Astrocyte (in vitro differentiated cells and primary cell): ENCODE measurements around the gene AKR1A1. TPM values are rescaled to one million over a fixed set of nuclear protein-coding genes. Genes with fewer than 3 reads are reported as not detected.
"Not testable (repeated sequence)": the region's sequence is repeated elsewhere in the genome, so short reads cannot be mapped to it uniquely, and the experiment has no call there.

Experiments
- DNase-seq: peaks from one replicate; pipeline ENCODE4 v3.0.0-alpha.2; 2010; ENCODE audit warnings: low read depth
- FAIRE-seq: peaks from 2 replicates; lab custom pipeline; 2011; peaks lifted over from hg19 to GRCh38; lab: Jason Lieb, UNC
- H2AFZ ChIP-seq: 2 replicates; pipeline ENCODE4 v1.6.0; 2012; ENCODE audit warnings: low read depth, low read length, inconsistent platforms
- H3K27ac ChIP-seq: 2 replicates; pipeline ENCODE4 v1.5.1; 2011; ENCODE audit warnings: low read depth, low read length, inconsistent platforms
- H3K27me3 ChIP-seq: 2 replicates; pipeline ENCODE4 v1.6.0; 2011; ENCODE audit warnings: low read length, inconsistent platforms; ENCODE audit not compliant: insufficient read depth
- H3K36me3 ChIP-seq: 2 replicates; pipeline ENCODE4 v1.5.1; 2011; ENCODE audit warnings: low read length, inconsistent platforms; ENCODE audit not compliant: insufficient read depth
- H3K4me1 ChIP-seq: 2 replicates; pipeline ENCODE4 v1.5.1; 2011; ENCODE audit warnings: low read length, inconsistent platforms; ENCODE audit not compliant: insufficient read depth
- H3K4me2 ChIP-seq: 2 replicates; pipeline ENCODE4 v1.6.0; 2012; ENCODE audit warnings: low read length, inconsistent platforms
- H3K4me3 ChIP-seq: 2 replicates; pipeline ENCODE4 v1.5.1; 2011; ENCODE audit warnings: low read depth, mild to moderate bottlenecking, low read length, inconsistent platforms; ENCODE audit not compliant: insufficient read depth
- H3K79me2 ChIP-seq: 2 replicates; pipeline ENCODE4 v1.6.0; 2012; ENCODE audit warnings: mild to moderate bottlenecking, low read length, inconsistent platforms; ENCODE audit not compliant: insufficient read depth
- H3K9ac ChIP-seq: 2 replicates; pipeline ENCODE4 v1.6.0; 2012; ENCODE audit warnings: mild to moderate bottlenecking, low read length, inconsistent platforms
- H3K9me3 ChIP-seq: 2 replicates; pipeline ENCODE4 v1.5.1; 2012; ENCODE audit warnings: low read depth, mild to moderate bottlenecking, low read length, inconsistent platforms; ENCODE audit not compliant: insufficient read depth
- H4K20me1 ChIP-seq: 2 replicates; pipeline ENCODE4 v1.6.0; 2012; ENCODE audit warnings: low read length, inconsistent platforms; ENCODE audit not compliant: insufficient read depth
- H3K27ac Mint-ChIP-seq: one replicate; pipeline ENCODE4 v1.8.0; 2021; ENCODE audit warnings: mild to moderate bottlenecking, mixed read lengths; ENCODE audit not compliant: unreplicated experiment
- H3K27me3 Mint-ChIP-seq: one replicate; pipeline ENCODE4 v1.8.0; 2021; ENCODE audit warnings: low read depth, mixed read lengths; ENCODE audit not compliant: unreplicated experiment
- H3K36me3 Mint-ChIP-seq: one replicate; pipeline ENCODE4 v1.8.0; 2021; ENCODE audit warnings: low read depth, mixed read lengths; ENCODE audit not compliant: unreplicated experiment
- H3K4me1 Mint-ChIP-seq: one replicate; pipeline ENCODE4 v1.8.0; 2021; ENCODE audit warnings: low read depth, mixed read lengths; ENCODE audit not compliant: unreplicated experiment
- H3K4me3 Mint-ChIP-seq: one replicate; pipeline ENCODE4 v1.8.0; 2021; ENCODE audit warnings: mild to moderate bottlenecking, moderate library complexity, mixed read lengths; ENCODE audit not compliant: unreplicated experiment
- H3K9me3 Mint-ChIP-seq: one replicate; pipeline ENCODE4 v1.8.0; 2021; ENCODE audit warnings: mild to moderate bottlenecking, mixed read lengths; ENCODE audit not compliant: unreplicated experiment
- CTCF ChIP-seq: IDR thresholded peaks from 2 replicates; pipeline ENCODE4 v1.5.1; 2011; ENCODE audit warnings: low read depth, mild to moderate bottlenecking, inconsistent platforms, low read length, moderate library complexity; ENCODE audit not compliant: insufficient read depth
- EZH2 ChIP-seq: IDR thresholded peaks from 2 replicates; pipeline ENCODE4 v1.6.1; 2012; ENCODE audit warnings: mild to moderate bottlenecking, low read length, inconsistent platforms; ENCODE audit not compliant: insufficient read depth
- total RNA-seq: library from RNA; stranded (reverse); gene quantifications from 2 replicates; pipeline ENCODE4 v1.2.1, GENCODE V29; 2021

AKR1A1 gene
- total RNA-seq, 1 donor from 2014 or later: 118 TPM

- peaks cover 15% of the 10 kb centered on the region for H3K36me3 ChIP-seq
- H3K27me3 ChIP-seq: no peaks in the 10 kb centered on the region
- no peaks in the 10 kb centered on the region for H3K9me3 ChIP-seq
- H4K20me1 ChIP-seq: peaks cover 32% of the 10 kb centered on the region
- H3K27me3 Mint-ChIP-seq: no peaks in the 10 kb centered on the region
- H3K79me2 ChIP-seq: peaks cover 91% of the 10 kb centered on the region
- no peak overlapping the region for H3K4me3 Mint-ChIP-seq
- H3K4me2 ChIP-seq: no peak overlapping the region
- FAIRE-seq (no peak), DNase-seq (no peak)
- no peak overlapping the region for H2AFZ ChIP-seq
- TF ChIP-seq CTCF: no peak
- no peak for TF ChIP-seq EZH2
- H3K4me3 ChIP-seq: no peak overlapping the region
- no peaks in the 10 kb centered on the region for H3K4me1 ChIP-seq
- H3K36me3 Mint-ChIP-seq: peaks cover 8% of the 10 kb centered on the region
- H3K9me3 Mint-ChIP-seq: no peaks in the 10 kb centered on the region
- no peaks in the 10 kb centered on the region for H3K4me1 Mint-ChIP-seq
- no peak overlapping the region for H3K9ac ChIP-seq
- H3K27ac ChIP-seq: no peak overlapping the region
- no peak overlapping the region for H3K27ac Mint-ChIP-seq
These were observed 43.8 kb downstream of the AKR1A1 start for GRCh38 chr1:45594412-45594811.

GRCh38 chr1:45596765-45597164, 46.1 kb downstream of the AKR1A1 start:
- H2AFZ ChIP-seq, FAIRE-seq, H3K9me3 Mint-ChIP-seq, H3K27me3 ChIP-seq, H3K27ac Mint-ChIP-seq, H3K4me3 ChIP-seq, H3K27ac ChIP-seq, H3K4me1 Mint-ChIP-seq, H3K36me3 Mint-ChIP-seq, DNase-seq, H3K4me1 ChIP-seq, H3K4me2 ChIP-seq, H3K27me3 Mint-ChIP-seq, H3K9me3 ChIP-seq, H3K9ac ChIP-seq, H3K4me3 Mint-ChIP-seq: not testable (repeated sequence)
- Histone ChIP-seq H4K20me1 (peaks cover 16% of the 10 kb centered on the region), H3K79me2 (peaks cover 90% of the 10 kb centered on the region), H3K36me3 (peaks cover 13% of the 10 kb centered on the region)

- H3K9ac ChIP-seq: no peak overlapping the region
- H3K4me3 ChIP-seq: no peak overlapping the region
- Mint-ChIP-seq H3K9me3 (no peaks in the 10 kb centered on the region), H3K36me3 (peaks cover 9% of the 10 kb centered on the region), H3K4me1 (peaks cover 24% of the 10 kb centered on the region), H3K4me3 (no peak overlapping the region), H3K27ac (no peak overlapping the region), H3K27me3 (no peaks in the 10 kb centered on the region)
- H2AFZ ChIP-seq: no peak overlapping the region
- no peak for DNase-seq
- H4K20me1 ChIP-seq: peaks cover 21% of the 10 kb centered on the region
- no peaks in the 10 kb centered on the region for H3K27me3 ChIP-seq
- H3K27ac ChIP-seq: no peak overlapping the region
- H3K4me1 ChIP-seq: no peaks in the 10 kb centered on the region
- TF ChIP-seq CTCF (no peak), EZH2 (no peak)
- no peak for FAIRE-seq
- no peaks in the 10 kb centered on the region for H3K9me3 ChIP-seq
- H3K79me2 ChIP-seq: peaks cover 43% of the 10 kb centered on the region
- peaks cover 15% of the 10 kb centered on the region for H3K36me3 ChIP-seq
- H3K4me2 ChIP-seq: no peak overlapping the region
These were observed 53.6 kb downstream of the AKR1A1 start for GRCh38 chr1:45604239-45604638.
